GM12865 (cell line): Measurements from ENCODE around the gene HIPK2.

Source experiments
- DNase-seq: peaks from one replicate; pipeline ENCODE4 v3.0.0; 2010; ENCODE audit warnings: low read depth
- H3K4me3 ChIP-seq: 2 replicates; pipeline ENCODE4 v1.5.1; 2011; ENCODE audit warnings: mild to moderate bottlenecking, low read depth, low read length, control low read depth
- TF ChIP-seq, protein P1 (sequence below): IDR thresholded peaks from 2 replicates; pipeline ENCODE4 v1.5.1; 2011; ENCODE audit warnings: low read length, control low read depth, low read depth, inconsistent platforms; ENCODE audit not compliant: insufficient read depth; ENCODE audit errors: missing control alignments

HIPK2 gene

DNA sequence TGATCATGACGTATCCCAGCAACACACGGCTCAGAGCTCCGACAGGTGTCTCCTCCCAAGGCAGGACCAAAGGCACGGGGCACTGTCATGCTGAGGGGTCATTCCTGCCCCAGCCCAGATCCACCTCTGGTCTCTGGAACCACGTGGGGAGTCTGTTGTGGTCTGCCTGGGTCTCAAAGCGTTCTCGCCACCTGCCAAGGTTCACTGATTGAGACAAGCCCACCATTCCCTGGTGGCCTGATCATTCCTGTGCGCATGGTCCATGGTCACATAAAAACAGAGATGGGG lies 83.5 kb downstream of the HIPK2 start:
- TF ChIP-seq, protein P1, sequence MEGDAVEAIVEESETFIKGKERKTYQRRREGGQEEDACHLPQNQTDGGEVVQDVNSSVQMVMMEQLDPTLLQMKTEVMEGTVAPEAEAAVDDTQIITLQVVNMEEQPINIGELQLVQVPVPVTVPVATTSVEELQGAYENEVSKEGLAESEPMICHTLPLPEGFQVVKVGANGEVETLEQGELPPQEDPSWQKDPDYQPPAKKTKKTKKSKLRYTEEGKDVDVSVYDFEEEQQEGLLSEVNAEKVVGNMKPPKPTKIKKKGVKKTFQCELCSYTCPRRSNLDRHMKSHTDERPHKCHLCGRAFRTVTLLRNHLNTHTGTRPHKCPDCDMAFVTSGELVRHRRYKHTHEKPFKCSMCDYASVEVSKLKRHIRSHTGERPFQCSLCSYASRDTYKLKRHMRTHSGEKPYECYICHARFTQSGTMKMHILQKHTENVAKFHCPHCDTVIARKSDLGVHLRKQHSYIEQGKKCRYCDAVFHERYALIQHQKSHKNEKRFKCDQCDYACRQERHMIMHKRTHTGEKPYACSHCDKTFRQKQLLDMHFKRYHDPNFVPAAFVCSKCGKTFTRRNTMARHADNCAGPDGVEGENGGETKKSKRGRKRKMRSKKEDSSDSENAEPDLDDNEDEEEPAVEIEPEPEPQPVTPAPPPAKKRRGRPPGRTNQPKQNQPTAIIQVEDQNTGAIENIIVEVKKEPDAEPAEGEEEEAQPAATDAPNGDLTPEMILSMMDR = no peak
- H3K4me3 ChIP-seq = no peak overlapping the region
- DNase-seq = no peak

DNA sequence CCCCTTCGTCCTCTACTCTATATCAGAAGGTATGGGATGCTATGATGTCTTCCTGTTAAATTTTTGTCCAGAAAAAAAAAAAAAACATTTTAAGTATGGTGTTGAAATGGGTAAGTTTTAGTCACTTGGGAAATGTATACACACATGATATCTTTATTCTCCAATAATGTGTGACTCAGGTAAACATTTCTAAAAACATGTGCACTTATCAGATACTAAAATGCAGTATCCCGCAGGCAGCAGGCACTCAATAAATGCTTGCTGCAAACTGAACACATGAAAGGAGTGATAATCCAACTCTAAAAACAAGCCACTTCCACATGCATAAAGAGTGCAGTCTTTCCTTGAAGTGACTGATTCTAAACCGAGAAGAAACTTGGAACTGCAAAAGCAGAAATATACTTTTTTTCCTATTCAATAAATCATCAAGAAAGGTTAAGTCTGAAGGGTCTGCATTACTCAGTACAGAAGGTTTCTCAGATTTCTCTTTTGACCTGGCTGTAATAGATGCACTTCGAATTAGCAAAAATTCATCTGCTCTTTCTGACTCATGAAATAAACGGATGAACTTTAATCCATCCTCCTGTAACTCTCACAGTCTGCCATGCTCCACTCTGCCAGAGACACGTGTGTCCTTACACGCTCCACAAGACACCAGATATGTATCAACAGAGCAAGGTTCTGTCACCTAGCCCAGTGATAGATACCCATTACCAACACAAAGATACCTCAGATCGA lies 84.0 kb downstream of the HIPK2 start:
- TF ChIP-seq, protein P1 = no peak
- no peak overlapping the region for H3K4me3 ChIP-seq
- no peak for DNase-seq

DNA sequence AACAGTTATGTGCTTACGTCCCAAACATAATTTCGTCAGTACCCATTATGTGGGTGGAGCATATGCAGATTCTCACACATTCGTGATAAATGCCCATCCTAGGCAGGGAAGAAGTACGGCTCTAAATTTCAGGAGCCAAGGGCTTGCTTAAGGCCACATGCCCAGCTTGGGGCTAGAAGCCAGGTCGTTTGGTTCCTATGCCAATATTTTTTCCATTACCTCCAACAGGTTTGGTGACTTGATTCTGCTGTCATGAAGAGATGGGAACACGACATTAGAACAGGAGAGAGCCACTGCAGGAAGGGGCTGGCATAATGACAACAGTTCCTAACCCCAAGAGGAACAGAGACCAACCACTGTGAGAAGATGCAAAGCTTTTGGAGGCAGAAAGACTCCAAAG lies 85.1 kb downstream of the HIPK2 start:
- TF ChIP-seq, protein P1 = no peak
- no peak overlapping the region for H3K4me3 ChIP-seq
- no peak for DNase-seq

DNA sequence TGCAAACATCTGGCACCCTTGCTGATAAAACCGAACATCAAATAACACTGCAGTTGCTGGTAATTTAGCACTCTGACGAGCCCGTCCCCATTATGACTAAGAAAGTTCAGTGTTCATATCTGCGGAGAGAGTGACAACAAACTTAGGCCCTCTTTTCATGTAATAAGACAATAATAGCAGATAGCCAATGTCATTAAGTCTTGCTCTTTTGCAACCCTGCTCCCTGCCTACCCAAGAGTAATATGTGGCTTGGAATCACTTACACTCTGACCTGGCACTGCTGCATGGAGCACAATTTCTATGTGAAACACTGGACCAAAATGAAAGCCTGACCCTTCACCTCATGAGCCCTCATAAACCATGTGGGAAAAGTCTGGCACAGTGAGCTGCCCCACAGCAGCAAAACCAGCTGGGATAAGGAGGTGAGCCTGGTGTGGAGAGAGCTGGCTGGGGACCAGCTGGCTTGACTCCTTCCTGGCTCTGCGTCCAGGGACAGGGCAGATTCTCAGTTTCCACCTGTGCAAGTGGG lies 86.5 kb downstream of the HIPK2 start:
- DNase-seq = no peak
- no peak overlapping the region for H3K4me3 ChIP-seq
- TF ChIP-seq, protein P1 = no peak

DNA sequence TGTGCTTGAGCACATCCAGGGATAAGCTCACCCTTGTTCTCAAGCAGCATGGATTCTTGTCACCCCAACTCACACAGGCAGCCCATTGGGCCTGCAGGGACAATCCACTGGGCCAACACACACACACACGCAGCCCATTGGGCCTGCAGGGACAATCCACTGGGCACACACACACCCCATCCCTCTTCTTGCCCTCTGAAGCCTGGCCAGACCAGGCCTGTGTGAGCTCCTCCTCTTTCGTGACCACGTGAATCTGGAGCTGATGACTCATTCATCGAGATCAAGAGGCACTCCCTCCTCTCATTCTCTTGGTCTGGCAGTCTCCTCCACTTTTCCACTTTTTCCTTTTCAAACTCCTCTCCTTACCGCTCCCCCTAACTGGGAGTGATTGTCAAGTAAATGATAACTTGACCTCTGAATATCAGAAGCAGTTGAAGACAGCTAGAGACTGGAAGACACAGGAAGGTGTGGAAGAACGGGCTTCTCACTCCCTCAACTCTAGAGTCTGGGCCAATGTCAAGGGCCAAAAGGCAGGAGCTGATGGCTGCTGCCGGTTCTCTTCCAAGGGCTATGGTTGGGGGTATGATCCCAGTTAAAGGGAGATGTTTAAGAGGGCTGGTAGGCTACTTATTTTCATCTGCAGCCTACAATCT lies 89.7 kb downstream of the HIPK2 start:
- H3K4me3 ChIP-seq = no peak overlapping the region
- TF ChIP-seq, protein P1 = no peak
- peak; percentile 31 for DNase-seq

DNA sequence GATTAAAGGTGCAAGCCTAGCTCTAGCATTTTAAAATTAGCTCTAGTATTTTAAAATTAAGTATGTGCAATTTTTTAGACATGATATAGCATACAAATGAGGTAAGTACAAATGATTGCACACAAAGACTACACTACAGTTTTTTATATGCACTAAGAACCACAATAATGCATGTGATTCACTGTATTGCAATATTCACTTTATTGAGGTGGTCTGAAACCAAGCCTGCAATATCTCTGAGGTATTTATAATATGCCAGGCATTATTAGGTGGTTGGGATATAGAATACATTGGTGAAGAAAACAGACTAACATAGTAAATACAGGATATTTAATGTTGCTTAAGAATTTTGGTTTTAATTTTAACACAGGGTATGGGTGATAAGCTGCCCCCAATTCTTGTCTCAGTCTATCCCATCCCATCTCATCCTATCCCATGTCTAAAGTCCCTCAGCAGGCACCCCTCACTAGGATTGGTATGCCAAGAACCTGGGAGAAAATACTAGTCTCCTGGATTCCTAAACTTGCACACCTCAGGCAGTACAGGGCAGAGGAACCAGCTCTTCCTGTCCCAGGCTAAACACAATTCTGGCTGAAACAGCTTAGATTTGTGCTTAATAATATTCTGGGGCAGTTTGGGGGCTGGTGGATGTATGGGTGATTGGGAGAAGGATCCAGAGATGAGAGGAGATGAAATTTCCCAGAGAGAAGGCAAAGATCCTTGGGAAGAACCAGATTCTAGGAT lies 90.4 kb downstream of the HIPK2 start:
- TF ChIP-seq, protein P1 = no peak
- no peak for DNase-seq
- H3K4me3 ChIP-seq = no peak overlapping the region
